ENCODE measurements around the gene C1orf52. TPM values are rescaled to one million over a fixed set of nuclear protein-coding genes. Genes with fewer than 3 reads are reported as not detected.

The C1orf52 gene
- total and polyA plus RNA-seq, 9 of the 15 experiments (the other 6 are each of a cell fraction or from before 2014, with no cell fraction given), result 17.0 to 38.5 (median 33.0) TPM

- TF ChIP-seq SOX6 (IDR thresholded peaks at IDR 0.05) (peak; percentile 9; the same call in 1 of the 2 replicates), RNF219 (CRISPR knock-in tag; IDR thresholded peaks at IDR 0.05) (no peak), ATF3 (IDR thresholded peaks at IDR 0.05) (no peak), ATF3 (CRISPR knock-in tag; conservative IDR thresholded peaks at IDR 0.05) (no peak), RERE (CRISPR knock-in tag; IDR thresholded peaks at IDR 0.05; ENCODE audit: borderline replicate concordance) (no peak), YY1 (IDR thresholded peaks at IDR 0.05; ENCODE audit: borderline replicate concordance in 1 of 3, control insufficient read depth in 1 of 3, extremely low read depth in 1 of 3, insufficient read depth in 3 of 3, insufficient read length in 1 of 3, insufficient replicate concordance in 2 of 3, low read depth in 1 of 3, low read length in 2 of 3) (peak in 1 of 3 experiments; percentile 30), ZBTB1 (CRISPR knock-in tag; IDR thresholded peaks at IDR 0.05; ENCODE audit: borderline replicate concordance, low read depth) (no peak), SIN3A (IDR thresholded peaks at IDR 0.05; ENCODE audit: borderline replicate concordance in 2 of 2, control insufficient read depth in 1 of 2, low read depth in 2 of 2, low read length in 2 of 2) (peak; percentile 71 to 75; a peak in 1 of 4 replicates), HDAC8 (tag; IDR thresholded peaks at IDR 0.05) (no peak), MTA2 (IDR thresholded peaks at IDR 0.05; ENCODE audit: low read depth) (no peak), POLR2AphosphoS2 (IDR thresholded peaks at IDR 0.05; ENCODE audit: low read length) (no peak), TRIM25 (IDR thresholded peaks at IDR 0.05; ENCODE audit: borderline replicate concordance) (no peak)
Observed at GRCh38 chr1:85200463-85201339, 58.8 kb downstream of the C1orf52 start, which contains the start of gene SYDE2 (continued).
